Measurements from ENCODE around the gene PSMD12.

PSMD12 gene

GRCh38 chr17:67297454-67297960, 68.9 kb downstream of the PSMD12 start:
- no peak for DNase-seq

- DNase-seq = no peak
These were observed 71.8 kb downstream of the PSMD12 start for GRCh38 chr17:67294451-67295199.

GRCh38 chr17:67293251-67294203, 72.8 kb downstream of the PSMD12 start:
- DNase-seq = peak; percentile 53

- DNase-seq = no peak
These were observed 75.6 kb downstream of the PSMD12 start for GRCh38 chr17:67290711-67291291.

GRCh38 chr17:67290244-67290643, 76.1 kb downstream of the PSMD12 start:
- no peak for DNase-seq

- peak; percentile 68 for DNase-seq
These were observed 77.0 kb downstream of the PSMD12 start for GRCh38 chr17:67289181-67289876.
